OCI-M2 (cell line): ENCODE data around the gene GATA2.

Experiments used
- DNase-seq: peaks from one replicate; lab custom pipeline; 2025; ENCODE audit not compliant: unreplicated experiment; lab: John Stamatoyannopoulos, UW

The GATA2 gene

GRCh38 chr3:128503164-128503651, 10.2 kb upstream of the GATA2 start:
- no peak for DNase-seq

GRCh38 chr3:128502712-128503111, 9.7 kb upstream of the GATA2 start:
- DNase-seq: no peak

DNA sequence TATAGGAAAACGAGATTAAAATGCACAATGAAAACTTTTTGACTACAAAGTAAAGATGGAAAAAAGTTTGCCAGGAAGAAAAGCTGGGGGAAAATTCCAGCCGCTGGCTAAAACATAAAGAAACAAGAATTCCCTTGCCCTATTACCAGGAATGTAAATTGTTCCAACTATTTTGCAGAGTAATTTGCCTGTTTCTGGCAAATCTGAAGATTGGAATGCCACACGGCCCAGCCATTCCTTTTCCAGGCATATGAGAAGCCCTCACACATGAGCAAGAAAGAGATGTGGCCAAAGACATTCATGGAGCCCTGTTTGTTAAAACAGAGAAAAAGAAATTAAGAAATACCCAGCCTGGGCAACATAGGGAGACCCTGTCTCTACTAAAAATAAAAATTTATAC, 8.4 kb upstream of the GATA2 start:
- no peak for DNase-seq

DNA sequence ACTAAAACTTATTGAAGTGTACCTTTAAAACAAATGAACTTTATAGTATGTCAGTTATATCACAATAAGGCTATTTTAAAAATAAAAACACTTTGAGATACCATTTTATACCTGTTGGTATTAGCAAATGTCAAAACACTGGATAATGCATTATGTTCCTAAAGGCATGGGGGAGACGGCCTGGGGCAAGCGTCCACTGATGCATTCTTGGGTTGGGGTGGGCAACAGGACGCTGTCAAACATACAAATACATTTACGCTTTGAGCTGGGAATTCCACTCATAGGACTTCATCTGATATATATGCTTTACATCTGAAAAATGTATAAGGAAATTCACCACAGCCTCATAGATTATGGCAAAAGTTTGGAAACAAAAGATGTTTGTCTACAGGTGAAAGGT, 7.6 kb upstream of the GATA2 start:
- DNase-seq: no peak

DNA sequence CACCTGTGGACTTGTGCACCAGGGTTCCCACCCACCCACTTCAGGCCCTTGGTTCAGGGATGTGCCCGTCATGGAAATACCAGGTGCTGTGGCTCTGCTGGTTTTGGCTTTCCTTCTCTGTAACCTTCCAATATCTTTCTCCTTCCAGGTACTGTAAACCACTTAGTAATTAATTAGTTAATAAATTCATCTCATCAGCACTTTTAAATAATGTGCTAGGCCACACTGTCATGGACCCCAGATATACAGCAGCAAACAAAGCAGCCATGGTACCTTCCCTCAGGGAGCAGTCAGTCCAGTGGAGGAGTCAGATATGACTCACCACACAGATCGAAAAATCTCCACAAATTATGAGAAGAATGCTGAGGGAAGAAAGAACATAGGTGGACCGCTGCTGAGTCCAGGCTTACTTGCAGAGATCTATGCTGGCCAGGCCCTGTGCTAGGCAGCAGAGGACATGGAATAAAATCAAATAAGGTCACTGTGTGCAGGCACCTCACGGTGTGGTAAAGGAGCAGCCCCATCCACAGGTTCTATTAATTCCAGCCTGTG, 6.8 kb upstream of the GATA2 start:
- DNase-seq: no peak

DNA sequence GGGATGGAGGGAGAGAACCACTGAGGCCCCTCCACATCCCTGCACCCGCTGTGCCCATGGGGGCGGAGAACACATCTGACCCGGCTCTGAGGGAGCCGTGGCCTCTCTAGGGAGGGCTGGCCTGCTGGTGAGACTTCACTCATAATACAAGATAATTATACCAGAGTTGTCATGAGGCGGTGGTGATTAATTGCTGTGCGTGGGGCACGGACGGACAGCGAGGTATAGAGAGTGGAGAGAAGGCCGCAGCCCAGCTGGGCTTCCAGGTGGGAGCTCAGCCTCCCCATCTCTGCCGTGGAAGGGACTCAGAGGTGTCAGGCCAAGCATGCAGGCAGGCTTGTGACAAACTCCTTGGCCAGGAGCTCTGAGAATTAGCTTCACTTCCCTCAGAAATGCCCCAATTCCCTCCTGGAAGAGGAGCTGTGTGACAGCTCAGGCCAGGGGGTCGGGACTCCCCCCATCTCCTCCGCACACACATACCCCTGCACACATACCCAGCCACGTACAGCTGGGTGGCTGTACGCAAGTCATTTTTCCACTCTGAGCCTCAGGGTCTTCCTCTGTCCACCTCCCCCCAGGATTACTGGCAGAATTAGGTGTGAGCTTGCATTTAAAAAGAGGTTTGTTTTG, 6.0 kb upstream of the GATA2 start:
- no peak for DNase-seq

GRCh38 chr3:128498127-128498626, 5.2 kb upstream of the GATA2 start:
- DNase-seq: no peak

GRCh38 chr3:128497305-128498126, 4.5 kb upstream of the GATA2 start:
- DNase-seq: no peak

DNA sequence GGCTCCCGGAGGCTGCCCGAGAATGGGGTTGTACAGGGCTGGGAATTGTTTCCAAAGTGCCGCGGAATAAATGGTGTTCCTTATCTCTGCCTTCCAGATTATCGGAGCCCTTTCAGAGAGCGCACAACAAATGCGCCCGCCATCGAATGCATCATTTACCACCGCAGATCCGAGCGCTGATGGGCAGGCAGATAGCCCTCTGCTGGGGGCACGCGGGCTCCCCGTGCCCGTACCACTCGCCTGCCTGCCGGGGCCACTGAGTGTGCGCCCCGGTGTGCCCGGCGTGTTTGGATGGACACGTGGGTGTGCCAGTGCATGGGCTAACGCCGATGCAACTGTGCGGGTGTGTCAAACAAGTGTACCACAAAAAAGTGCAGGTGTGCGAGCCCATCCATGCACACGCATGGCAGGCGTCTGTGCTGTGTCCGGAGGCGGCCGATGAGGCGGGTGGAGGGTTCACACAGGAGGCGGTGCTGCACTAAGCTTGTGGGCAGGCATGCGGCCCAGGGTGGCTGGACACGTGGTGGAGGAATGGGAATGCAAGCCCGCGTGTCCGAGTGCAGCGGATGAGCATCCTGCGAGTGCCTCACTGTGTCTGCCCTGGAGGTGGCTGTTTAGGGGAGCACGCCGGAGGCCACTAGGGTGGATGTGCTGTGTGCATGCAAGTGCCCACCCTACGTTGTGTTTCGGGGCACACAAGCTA, 3.8 kb upstream of the GATA2 start:
- DNase-seq: no peak

GRCh38 chr3:128496019-128496601, 3.1 kb upstream of the GATA2 start:
- no peak for DNase-seq

DNA sequence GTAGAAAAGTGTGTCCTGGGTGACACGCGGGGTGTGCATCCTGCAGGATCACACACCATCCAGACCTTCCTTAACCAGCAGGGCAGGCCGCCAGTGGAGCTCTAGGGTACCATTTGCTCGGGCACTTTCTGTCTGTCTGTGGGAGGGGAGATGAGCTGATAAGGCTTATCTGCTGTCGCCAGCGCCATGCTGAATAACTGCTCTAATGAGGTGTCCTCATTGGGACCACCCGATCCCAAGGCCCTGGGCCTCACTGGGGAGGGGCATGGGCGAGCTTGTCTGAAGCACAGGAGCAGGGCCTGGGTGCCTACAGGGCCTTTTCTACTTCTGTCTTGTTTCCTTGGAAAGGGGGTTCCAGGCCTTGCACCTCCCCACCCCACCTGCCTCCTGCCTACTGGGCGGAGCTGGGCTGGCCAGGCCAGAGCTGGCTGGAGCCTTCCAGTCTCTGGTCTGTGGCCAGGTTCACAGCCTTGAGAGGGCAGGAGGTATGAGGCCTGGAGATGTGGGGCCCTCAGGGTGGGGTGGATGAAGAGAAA, 2.5 kb upstream of the GATA2 start:
- no peak for DNase-seq

GRCh38 chr3:128494367-128494650, 1.3 kb upstream of the GATA2 start:
- DNase-seq: no peak

DNA sequence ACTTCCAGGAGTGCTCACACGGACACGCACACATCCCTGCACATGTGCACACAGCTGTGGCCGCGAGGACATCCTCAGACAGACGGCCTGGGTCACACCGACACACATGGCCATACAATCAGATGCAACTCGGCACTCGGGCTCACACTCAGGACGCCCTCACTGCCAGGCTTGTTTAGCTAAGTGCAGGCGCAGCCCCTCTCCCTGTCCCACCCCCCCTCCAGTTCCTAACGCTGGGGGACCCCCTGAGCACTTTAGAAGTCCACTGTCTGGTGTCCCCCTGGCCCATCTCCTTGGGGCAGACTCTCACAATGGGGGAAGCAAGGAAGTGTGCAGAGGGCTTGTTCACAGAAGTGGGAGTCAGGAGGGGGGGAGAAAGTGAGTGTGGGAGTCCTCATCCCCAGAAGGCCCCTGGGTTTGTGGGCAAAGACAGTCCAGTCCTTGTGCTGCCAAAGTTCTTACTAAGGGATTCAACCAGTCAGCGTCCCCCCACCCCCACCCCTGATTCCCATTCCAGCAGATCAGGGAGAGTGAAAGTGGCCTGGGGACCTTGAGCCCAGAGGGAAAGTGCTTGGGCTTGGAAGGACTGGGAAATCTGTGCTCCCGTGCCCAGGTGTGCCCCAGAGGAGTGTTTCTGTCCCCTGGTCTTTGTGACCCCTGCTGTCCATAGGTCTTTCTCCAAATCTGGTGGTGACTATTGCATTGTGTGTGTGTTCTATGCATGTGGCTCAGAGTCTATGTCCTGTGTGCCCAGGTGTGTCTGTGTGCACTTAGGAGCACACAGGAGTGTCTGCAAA, 767 bp upstream of the GATA2 start:
- no peak for DNase-seq

DNA sequence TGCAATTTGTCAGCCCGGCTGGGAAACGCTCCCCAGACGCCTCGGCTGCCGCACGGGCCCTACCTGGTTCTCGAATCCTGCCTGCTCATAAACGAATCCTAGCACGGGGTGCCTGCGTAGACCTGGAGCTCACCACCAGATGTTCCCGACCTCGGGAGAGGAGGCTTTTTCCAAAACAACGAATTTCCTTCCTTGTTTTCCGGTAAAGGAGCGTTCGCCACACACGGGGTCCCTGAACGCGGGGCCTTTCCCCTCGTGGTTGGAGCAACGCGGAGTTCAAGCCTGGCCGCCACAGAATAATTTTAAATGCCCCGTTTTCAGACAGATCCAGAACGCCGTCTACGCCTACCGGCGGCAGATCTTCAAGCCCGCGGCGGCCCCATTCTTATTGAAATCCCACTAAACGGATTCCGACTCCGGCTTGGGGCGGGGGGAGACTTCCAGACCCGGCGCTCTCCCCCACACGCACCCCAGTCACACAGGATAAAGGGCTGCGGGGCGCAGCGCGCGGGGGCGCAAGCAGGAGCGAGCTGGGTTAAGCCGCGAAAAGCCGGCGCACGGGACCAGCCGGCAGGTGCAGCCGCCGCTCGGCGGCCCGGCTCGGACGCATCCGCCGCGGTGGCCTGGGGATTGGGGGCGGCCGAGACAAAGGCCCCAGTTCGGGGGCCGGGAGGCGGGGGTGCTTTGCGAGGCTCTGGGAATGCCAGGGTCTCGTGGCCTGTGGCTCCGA, 895 bp downstream of the GATA2 start:
- DNase-seq: no peak

DNA sequence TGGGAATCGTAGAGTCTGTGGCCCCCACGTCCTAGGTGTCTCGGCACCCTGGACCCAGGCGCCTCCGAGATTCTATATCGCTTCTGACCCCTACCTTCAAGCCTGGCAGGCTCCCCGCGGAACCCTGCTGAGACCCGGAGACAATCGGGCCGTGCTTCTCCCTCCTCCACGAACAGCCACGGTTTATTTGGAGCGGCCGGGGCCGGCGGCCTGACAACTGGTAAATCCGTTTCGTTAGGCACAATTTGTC, 1.4 kb downstream of the GATA2 start:
- DNase-seq: no peak

DNA sequence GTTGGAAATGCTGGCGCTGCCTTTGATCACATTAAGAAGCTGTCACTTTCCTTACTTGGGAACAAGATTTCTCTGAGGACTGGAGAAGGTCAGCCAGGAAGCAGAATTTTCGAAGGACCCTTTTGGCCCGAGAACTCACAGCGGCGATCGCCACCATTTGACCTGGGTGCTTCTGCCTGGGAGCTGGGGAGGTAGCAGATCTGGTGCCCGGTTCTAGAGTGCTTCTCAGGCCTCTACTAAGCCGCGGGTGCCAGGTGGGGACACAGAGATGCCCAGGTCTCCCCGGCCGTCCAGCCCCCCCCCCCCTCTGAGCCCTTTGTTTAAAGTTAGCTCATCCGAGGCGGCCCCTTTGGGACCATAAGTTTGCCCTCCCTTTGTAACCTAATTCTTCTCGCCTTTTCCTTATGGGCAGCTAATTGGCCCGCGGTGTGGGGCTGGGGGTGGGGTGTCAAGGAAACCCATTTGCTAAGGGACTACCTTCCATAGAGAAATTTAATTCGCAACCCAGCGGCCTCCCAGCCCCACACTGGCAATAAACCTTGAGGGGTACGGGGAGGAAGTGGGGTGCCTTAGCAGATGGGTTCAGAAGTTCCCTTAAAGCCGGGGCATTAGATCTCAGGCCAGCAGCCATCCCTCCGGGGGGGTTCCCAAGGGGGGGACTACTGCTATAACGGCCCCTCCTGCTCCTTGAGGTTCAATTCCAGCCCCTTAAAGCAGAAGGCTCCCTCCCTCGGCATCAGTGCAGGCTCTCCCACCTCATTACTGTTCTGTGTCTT, 1.9 kb downstream of the GATA2 start:
- no peak for DNase-seq

GRCh38 chr3:128490650-128490914, 2.4 kb downstream of the GATA2 start:
- no peak for DNase-seq

DNA sequence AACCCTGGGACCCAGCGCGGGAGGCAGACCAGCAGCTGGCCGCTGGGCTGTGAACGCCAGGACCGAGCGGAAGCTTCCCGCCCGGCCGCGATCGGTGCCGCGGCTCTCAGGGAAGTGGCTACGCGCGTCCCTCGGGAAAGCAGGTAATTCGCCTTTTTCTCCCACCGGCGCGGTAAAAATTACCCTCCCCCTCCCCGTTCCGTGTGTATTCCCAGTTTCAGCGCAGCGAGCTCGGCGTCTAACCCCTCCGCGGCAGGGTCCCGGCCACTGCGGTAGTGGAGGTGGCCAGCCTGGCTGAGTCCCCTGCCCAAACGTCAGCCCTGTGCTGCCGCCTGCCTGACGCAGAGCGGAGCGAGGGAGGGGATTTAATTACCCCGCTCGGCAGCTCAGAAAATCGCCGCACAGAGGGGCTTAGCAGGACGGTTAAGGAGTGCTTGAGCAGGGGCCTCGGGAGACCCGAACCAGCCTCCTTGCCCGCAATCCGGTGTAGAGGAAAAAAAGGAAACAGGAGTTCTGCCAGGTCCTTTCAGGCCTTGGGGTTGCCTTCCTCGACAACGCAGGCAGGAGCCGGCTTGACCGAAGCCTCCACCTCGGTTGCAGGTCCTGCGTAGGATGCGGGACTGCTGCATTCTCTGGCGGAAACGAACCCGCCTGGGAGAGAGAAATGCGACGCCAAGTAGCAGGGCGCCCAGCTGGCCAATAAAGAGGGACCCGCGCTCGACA, 2.9 kb downstream of the GATA2 start:
- no peak for DNase-seq

DNA sequence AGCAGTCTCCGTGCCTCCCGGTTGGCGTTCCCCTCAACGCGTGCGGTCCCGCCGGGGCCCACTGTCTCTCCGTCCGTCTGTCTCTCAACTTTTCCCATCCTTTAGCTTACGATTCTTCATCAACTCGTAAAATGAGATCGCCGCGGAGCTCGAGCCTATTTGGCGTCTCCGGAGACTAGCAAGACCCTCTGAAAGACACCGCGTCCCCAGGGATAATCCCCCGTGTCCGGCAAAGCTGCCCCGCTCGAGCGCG, 3.4 kb downstream of the GATA2 start:
- no peak for DNase-seq
